Measurements from ENCODE around the gene ABHD16B.
"Not testable (repeated sequence)": the region's sequence is repeated elsewhere in the genome, so short reads cannot be mapped to it uniquely, and the experiment has no call there.

The ABHD16B gene

DNA sequence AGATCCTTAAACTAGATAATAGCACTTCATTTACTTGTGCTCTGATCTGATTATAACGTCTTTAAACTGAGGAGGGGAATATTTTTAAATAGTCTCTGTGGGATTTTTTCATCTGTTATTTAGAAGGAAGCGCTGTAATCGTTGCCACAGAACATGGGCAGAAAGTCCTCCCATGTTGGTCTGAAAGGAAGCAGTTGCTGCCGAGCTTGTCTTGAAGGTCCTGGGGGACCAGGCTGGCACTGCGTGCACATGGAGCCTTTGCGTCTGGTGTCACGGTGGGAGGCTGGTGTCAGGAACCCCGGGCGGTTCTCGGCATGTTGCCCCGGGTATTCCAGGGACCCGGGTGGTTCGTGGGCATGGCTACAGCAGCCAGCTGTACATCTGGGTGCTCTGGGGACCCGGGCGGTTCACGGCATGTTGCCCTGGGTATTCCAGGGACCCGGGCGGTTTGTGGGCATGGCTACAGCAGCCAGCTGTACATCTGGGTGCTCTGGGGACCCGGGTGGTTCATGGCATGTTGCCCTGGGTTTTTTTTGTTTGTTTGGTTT lies 15.3 kb downstream of the ABHD16B start:
- peaks cover 4% of the 10 kb centered on the region for H3K4me1 ChIP-seq (ENCODE audit: insufficient read depth, insufficient read length)
- TF ChIP-seq YY1 (IDR thresholded peaks at IDR 0.05; ENCODE audit: insufficient read depth, insufficient read length) (no peak), SUZ12 (IDR thresholded peaks at IDR 0.05; ENCODE audit: extremely low read depth, insufficient read depth, insufficient read length) (no peak), ZNF274 (IDR thresholded peaks at IDR 0.05; ENCODE audit: low read depth, low read length) (no peak)
- DNase-seq (ENCODE audit: low read depth, low spot score) = no peak
- peaks cover 85% of the 10 kb centered on the region for H3K36me3 ChIP-seq (ENCODE audit: insufficient read depth, insufficient read length, low read length)
- H3K9me3 ChIP-seq (ENCODE audit: insufficient read depth, low read length) = no peaks in the 10 kb centered on the region
- H3K27me3 ChIP-seq (ENCODE audit: insufficient read depth, insufficient read length) = no peaks in the 10 kb centered on the region
- H3K4me3 ChIP-seq (ENCODE audit: insufficient read length, low read depth) = no peak overlapping the region
- no peak overlapping the region for H3K9ac ChIP-seq (ENCODE audit: insufficient read length, low read depth)

DNA sequence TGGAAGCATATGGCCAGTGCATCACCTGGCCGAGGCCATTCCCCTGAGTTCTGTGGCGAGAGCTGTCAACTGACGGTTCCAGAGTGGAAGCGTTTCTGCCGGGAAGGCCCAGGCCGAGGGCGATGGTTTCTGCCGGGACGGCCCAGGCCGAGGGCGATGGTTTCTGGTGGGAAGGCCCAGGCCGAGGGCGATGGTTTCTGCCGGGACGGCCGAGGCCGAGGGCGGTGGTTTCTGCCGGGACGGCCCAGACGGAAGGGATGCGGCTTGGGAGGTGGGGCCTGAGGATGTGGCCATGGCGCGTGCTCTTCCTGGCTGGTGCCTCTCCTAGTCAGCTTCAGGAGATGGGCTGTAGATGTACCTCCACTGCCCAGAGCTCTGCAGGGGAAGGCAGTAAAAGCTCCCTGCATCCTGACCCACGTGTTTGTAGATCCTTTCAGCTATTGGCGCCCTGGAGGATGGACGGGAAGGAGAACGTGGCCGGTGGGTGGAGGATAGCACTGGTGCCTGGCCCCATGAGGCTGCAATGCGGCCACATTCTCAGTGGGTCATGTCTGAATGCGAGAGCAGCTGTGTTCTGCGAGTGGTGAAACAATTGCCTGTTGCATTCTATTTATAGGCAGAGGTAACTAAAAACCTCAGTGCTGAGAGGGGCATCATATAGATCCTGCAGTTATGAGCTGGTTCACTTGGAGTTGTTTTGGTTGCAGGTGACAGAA lies 16.6 kb downstream of the ABHD16B start:
- Histone ChIP-seq H3K9me3 (ENCODE audit: insufficient read depth, low read length) (no peaks in the 10 kb centered on the region), H3K4me1 (ENCODE audit: insufficient read depth, insufficient read length) (peaks cover 4% of the 10 kb centered on the region), H3K9ac (ENCODE audit: insufficient read length, low read depth) (no peak overlapping the region), H3K36me3 (ENCODE audit: insufficient read depth, insufficient read length, low read length) (peaks cover 86% of the 10 kb centered on the region), H3K27me3 (ENCODE audit: insufficient read depth, insufficient read length) (no peaks in the 10 kb centered on the region), H3K4me3 (ENCODE audit: insufficient read length, low read depth) (no peak overlapping the region)
- no peak for TF ChIP-seq SUZ12 (IDR thresholded peaks at IDR 0.05; ENCODE audit: extremely low read depth, insufficient read depth, insufficient read length)
- TF ChIP-seq ZNF274 (IDR thresholded peaks at IDR 0.05; ENCODE audit: low read depth, low read length) = no peak
- TF ChIP-seq YY1 (IDR thresholded peaks at IDR 0.05; ENCODE audit: insufficient read depth, insufficient read length) = no peak
- DNase-seq (ENCODE audit: low read depth, low spot score) = no peak

DNA sequence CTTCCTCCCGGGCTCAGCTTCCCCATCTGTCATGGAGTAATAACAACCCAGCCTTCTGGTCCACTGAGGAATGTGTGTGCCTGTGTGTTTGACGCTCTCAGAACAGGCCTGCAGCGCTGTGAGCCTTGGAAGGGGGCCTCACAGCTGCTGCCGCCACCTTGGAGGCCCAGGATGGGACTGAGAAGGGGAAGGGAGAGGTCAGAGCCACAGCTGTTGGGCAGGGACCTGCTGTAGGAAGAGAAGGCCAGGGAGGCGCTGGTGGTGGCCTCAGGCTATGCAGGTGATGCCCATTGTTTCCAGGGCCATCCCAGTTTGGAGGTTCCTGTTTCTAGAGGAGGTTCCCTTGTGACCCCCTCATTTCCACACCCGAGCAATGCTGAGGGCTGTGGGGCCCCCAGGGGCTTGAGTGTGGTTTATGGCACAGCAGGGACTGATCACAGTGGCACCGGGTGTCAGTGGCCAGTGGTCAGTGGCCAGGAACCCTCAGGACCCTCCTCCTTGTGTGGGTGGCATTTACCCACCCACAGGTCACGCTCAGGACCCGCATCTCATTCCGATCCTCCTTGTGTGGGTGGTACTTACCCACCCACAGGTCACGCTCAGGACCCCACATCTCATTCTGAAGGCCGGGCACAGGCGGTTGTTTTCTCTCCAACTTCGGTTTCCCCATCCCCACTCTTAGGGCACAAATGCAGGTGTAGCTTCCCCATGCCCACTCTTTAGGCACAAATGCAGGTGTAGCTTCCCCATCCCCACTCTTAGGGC lies 17.8 kb downstream of the ABHD16B start:
- H3K9ac ChIP-seq (ENCODE audit: insufficient read length, low read depth) = no peak overlapping the region
- H3K4me1 ChIP-seq (ENCODE audit: insufficient read depth, insufficient read length) = peaks cover 4% of the 10 kb centered on the region
- H3K27me3 ChIP-seq (ENCODE audit: insufficient read depth, insufficient read length) = no peaks in the 10 kb centered on the region
- TF ChIP-seq YY1 (IDR thresholded peaks at IDR 0.05; ENCODE audit: insufficient read depth, insufficient read length) = no peak
- TF ChIP-seq ZNF274 (IDR thresholded peaks at IDR 0.05; ENCODE audit: low read depth, low read length) = no peak
- TF ChIP-seq SUZ12 (IDR thresholded peaks at IDR 0.05; ENCODE audit: extremely low read depth, insufficient read depth, insufficient read length) = no peak
- no peaks in the 10 kb centered on the region for H3K9me3 ChIP-seq (ENCODE audit: insufficient read depth, low read length)
- no peak for DNase-seq (ENCODE audit: low read depth, low spot score)
- H3K4me3 ChIP-seq (ENCODE audit: insufficient read length, low read depth) = no peak overlapping the region
- H3K36me3 ChIP-seq (ENCODE audit: insufficient read depth, insufficient read length, low read length) = peaks cover 87% of the 10 kb centered on the region

DNA sequence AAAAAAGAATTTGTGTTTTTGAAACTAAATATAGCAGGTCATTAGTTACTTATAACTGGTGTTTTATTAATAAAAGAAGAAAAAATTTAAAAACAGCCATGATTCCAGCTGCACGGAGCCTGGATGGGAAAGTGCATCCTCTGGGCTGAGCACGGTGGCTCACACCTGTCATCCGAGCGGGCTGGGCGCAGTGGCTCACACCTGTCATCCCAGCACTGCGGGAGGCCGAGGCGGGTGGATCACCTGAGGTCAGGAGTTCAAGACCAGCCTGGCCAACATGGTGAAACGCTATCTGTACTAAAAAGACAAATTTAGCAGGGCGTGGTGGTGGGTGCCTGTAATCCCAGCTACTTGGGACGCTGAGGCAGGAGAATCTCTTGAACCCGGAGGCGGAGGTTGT lies 19.6 kb downstream of the ABHD16B start:
- not testable (repeated sequence) for DNase-seq (ENCODE audit: low read depth, low spot score); H3K4me1 ChIP-seq (ENCODE audit: insufficient read depth, insufficient read length); H3K9ac ChIP-seq (ENCODE audit: insufficient read length, low read depth); H3K9me3 ChIP-seq (ENCODE audit: insufficient read depth, low read length); H3K4me3 ChIP-seq (ENCODE audit: insufficient read length, low read depth); H3K27me3 ChIP-seq (ENCODE audit: insufficient read depth, insufficient read length)
- H3K36me3 ChIP-seq (ENCODE audit: insufficient read depth, insufficient read length, low read length) = peaks cover 89% of the 10 kb centered on the region

DNA sequence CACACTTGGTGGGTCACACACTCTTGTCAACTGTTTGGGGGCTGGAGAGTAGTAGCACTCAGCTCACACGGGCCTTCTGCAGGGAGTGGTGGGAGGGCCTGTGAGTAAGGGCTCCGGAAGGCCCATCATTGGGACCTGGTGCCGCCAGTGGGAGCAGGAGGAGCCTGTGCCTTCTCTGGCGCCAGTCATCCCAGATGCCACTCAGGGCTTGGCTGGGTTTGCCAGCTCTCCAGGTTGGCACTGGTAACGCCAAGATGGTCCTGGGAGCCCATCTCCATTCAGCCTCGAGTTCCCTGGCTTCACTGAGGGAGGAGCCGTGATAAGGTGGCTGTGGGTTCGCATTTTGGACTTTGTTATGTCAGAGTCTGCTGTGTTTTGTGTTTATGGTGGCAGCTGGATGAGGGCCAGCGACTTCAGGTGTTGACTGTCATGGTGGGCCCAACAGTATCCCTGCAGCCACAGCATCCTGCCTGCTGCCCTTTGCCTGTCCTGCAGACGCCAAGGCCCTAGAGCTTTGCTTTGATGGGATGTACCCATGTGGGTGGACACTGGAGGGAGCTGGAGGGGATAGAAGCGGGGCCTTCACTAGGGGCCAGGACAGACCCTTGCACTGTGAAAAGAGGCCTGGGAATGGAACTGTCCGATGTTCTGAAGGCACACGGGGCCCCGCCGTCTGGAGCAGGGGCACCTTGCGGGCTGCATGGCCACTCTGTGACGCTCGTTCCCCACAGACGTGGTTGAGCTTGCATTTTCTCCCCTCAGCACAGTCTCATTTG lies 20.3 kb downstream of the ABHD16B start:
- no peaks in the 10 kb centered on the region for H3K9me3 ChIP-seq (ENCODE audit: insufficient read depth, low read length)
- no peak for TF ChIP-seq SUZ12 (IDR thresholded peaks at IDR 0.05; ENCODE audit: extremely low read depth, insufficient read depth, insufficient read length)
- TF ChIP-seq YY1 (IDR thresholded peaks at IDR 0.05; ENCODE audit: insufficient read depth, insufficient read length) = no peak
- no peak for TF ChIP-seq ZNF274 (IDR thresholded peaks at IDR 0.05; ENCODE audit: low read depth, low read length)
- DNase-seq (ENCODE audit: low read depth, low spot score) = no peak
- H3K9ac ChIP-seq (ENCODE audit: insufficient read length, low read depth) = no peak overlapping the region
- peaks cover 85% of the 10 kb centered on the region for H3K36me3 ChIP-seq (ENCODE audit: insufficient read depth, insufficient read length, low read length)
- no peaks in the 10 kb centered on the region for H3K27me3 ChIP-seq (ENCODE audit: insufficient read depth, insufficient read length)
- no peak overlapping the region for H3K4me3 ChIP-seq (ENCODE audit: insufficient read length, low read depth)
- H3K4me1 ChIP-seq (ENCODE audit: insufficient read depth, insufficient read length) = peaks cover 9% of the 10 kb centered on the region

DNA sequence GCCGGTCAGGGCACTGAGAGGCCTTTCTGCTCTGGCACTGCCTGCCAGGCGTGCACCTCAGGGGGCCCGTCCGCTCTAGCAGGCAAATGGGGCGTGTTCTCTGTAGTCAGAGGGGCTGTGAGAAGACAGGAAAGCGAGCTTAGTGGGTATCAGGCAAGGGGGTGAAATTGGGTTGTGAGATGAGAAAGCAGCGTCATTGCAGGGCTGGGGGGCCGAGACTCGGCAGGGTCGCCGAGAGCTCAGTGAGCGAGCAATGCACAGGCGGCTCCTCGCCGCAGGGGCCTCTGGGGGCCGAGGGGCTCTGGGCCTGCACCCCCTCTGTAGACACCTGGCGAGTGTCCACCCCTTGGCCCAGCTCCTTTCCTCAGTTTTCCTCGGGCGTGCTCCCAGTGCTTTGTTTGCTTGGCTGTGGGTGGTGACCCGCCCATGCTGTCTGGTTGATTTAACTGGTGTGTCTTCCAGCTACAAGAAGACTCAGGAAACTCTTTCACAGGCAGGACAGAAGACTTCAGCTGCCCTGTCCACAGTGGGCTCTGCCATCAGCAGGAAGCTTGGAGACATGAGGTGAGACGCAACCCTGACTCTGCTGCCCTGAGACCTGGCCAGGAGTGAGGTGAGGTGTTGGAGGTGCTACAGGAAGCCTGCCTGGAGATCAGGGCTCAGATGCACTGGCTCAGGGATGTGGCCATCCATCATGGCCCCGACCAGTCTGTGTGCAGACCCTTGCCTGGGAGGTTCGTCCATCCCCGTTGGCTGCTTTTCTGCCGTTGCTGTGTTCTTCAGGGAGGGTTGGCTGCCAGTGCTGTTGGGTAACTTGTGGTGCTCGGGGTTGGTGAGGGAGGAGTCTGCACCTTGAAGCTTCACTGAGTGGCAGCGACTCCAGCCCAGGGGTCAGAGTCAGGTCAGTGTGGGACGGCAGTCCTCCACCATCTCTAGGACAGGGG lies 21.2 kb downstream of the ABHD16B start:
- Histone ChIP-seq H3K4me3 (ENCODE audit: insufficient read length, low read depth) (no peak overlapping the region), H3K27me3 (ENCODE audit: insufficient read depth, insufficient read length) (no peaks in the 10 kb centered on the region), H3K36me3 (ENCODE audit: insufficient read depth, insufficient read length, low read length) (peaks cover 87% of the 10 kb centered on the region), H3K9me3 (ENCODE audit: insufficient read depth, low read length) (no peaks in the 10 kb centered on the region), H3K9ac (ENCODE audit: insufficient read length, low read depth) (no peak overlapping the region), H3K4me1 (ENCODE audit: insufficient read depth, insufficient read length) (peaks cover 9% of the 10 kb centered on the region)
- no peak for TF ChIP-seq ZNF274 (IDR thresholded peaks at IDR 0.05; ENCODE audit: low read depth, low read length)
- TF ChIP-seq YY1 (IDR thresholded peaks at IDR 0.05; ENCODE audit: insufficient read depth, insufficient read length) = no peak
- no peak for TF ChIP-seq SUZ12 (IDR thresholded peaks at IDR 0.05; ENCODE audit: extremely low read depth, insufficient read depth, insufficient read length)
- no peak for DNase-seq (ENCODE audit: low read depth, low spot score)
